Fibroblast of mammary gland (primary cell): Measurements from ENCODE around the gene FRMD5.

Experiments used
- DNase-seq: peaks from one replicate; pipeline ENCODE4 v3.0.0-alpha.2; 2010; ENCODE audit warnings: low read depth
- H3K4me3 ChIP-seq: 2 replicates; pipeline ENCODE4 v1.5.1; 2011; ENCODE audit warnings: low read depth, mild to moderate bottlenecking, low read length, moderate library complexity; ENCODE audit not compliant: control insufficient read depth
- CTCF ChIP-seq: conservative IDR thresholded peaks from 2 replicates; pipeline ENCODE4 v1.5.1; 2011; ENCODE audit warnings: low read depth, low read length, inconsistent platforms; ENCODE audit not compliant: control insufficient read depth, insufficient read depth

The FRMD5 gene

DNA sequence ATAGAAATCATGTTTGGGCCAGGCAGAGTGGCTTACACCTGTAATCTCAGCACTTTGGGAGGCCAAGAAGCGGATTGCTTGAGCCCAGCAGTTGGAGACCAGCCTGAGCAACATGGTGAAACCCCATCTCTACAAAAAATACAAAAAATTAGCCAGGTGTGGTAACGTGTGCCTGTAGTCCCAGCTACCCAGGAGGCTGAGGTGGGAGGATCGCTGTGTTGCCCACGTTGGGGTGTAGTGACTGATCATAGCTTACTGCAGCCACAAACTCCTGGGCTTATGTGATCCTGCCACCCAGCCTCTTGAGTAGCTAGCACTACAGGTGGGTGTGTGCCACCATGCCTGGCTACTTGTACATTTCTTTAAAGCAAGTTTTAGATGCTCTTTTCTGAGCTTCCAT, 254.0 kb downstream of the FRMD5 start:
- no peak overlapping the region for H3K4me3 ChIP-seq
- no peak for TF ChIP-seq CTCF
- DNase-seq = no peak

DNA sequence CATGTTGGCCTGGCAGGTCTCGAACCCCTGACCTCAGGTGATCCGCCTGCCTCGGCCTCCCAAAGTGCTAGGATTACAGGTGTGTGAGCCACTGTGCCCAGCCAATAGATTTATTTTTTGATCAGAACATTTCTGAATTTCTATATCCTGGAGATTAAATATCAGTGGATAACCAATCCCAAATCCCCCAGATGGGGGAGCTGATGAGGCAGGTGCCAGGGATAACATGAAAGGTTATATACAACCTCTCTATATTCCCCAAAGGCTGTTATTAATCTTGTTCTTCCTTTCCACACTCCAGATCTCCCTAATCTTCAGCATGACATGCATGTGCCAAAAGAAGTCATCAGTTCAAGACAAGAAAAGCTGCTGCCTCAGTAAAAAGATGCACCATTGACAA, 256.0 kb downstream of the FRMD5 start:
- TF ChIP-seq CTCF = peak; percentile 66
- DNase-seq = peak; percentile 47
- no peak overlapping the region for H3K4me3 ChIP-seq

DNA sequence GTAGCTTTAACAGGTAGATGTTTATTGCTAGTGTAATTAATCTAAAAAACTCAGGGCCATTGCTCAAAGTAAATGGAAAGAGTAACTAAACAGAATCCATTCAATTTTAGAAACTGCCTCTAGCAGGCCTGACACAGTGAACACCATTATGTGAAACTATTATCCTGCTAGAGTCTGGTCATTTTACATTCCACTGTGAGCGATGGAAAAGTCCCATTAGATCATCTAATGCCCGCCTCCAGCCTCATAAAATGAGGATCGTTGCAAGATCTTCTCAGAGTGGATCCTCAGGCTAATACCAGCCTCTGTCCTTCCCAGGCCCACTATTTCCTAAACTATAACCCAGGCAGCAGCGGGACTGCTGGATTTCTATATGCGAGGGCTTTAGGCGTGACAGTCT, 260.6 kb downstream of the FRMD5 start:
- no peak for DNase-seq
- TF ChIP-seq CTCF = no peak
- H3K4me3 ChIP-seq = no peak overlapping the region

DNA sequence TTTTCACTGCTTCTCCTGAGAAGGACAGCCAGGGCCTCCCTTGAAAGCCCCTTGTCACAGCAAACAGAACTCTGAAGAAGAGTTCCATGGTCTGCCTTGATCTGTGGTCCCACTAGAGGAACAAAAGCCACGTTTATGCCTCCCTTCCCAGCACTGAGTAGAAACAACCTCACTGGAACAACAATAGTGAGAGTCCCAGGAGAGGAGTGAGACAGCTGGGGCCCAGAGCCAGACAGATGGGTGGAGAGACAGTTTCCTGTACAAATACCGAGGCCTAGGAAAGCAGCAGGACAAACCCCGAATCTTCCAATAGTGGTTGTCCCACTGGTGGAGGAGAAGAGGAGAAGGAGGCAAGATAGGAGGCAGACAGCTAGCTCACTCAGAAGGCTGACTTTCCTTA, 262.2 kb downstream of the FRMD5 start:
- DNase-seq = no peak
- H3K4me3 ChIP-seq = no peak overlapping the region
- TF ChIP-seq CTCF = no peak

- DNase-seq = no peak
- TF ChIP-seq CTCF = no peak
Observed at GRCh38 chr15:43931790-43932435, 263.2 kb downstream of the FRMD5 start.

GRCh38 chr15:43931119-43931518, 264.0 kb downstream of the FRMD5 start:
- no peak for DNase-seq
- TF ChIP-seq CTCF = no peak
- no peak overlapping the region for H3K4me3 ChIP-seq

More at GRCh38 chr15:43931790-43932435, 263.2 kb downstream of the FRMD5 start:
- H3K4me3 ChIP-seq = no peak overlapping the region

GRCh38 chr15:43930556-43930955, 264.5 kb downstream of the FRMD5 start:
- no peak overlapping the region for H3K4me3 ChIP-seq
- no peak for TF ChIP-seq CTCF

More at GRCh38 chr15:43930556-43930955, 264.5 kb downstream of the FRMD5 start:
- DNase-seq = no peak
